Measurements from ENCODE around the gene CDKN3. TPM values are rescaled to one million over a fixed set of nuclear protein-coding genes. Genes with fewer than 3 reads are reported as not detected.

The CDKN3 gene
- total RNA-seq, 1 donor from 2014 or later: 2.4 TPM

- Mint-ChIP-seq H3K4me1 (ENCODE audit: low read depth, unreplicated experiment) (no peaks in the 10 kb centered on the region), H3K36me3 (ENCODE audit: low read depth, unreplicated experiment) (peaks cover 8% of the 10 kb centered on the region), H3K27ac (ENCODE audit: unreplicated experiment) (no peak overlapping the region), H3K4me3 (ENCODE audit: unreplicated experiment) (no peak overlapping the region), H3K27me3 (ENCODE audit: low read depth, unreplicated experiment) (no peaks in the 10 kb centered on the region), H3K9me3 (ENCODE audit: unreplicated experiment) (no peaks in the 10 kb centered on the region)
- Histone ChIP-seq H3K9ac (ENCODE audit: low read length) (no peak overlapping the region), H3K4me3 (ENCODE audit: insufficient read depth, low read depth, low read length) (no peak overlapping the region), H3K79me2 (ENCODE audit: insufficient read depth, low read length) (peaks cover 10% of the 10 kb centered on the region), H3K36me3 (ENCODE audit: insufficient read depth, low read length) (peaks cover 41% of the 10 kb centered on the region), H3K4me1 (ENCODE audit: insufficient read depth, low read length) (no peaks in the 10 kb centered on the region), H3K9me3 (ENCODE audit: insufficient read depth, low read depth, low read length) (no peaks in the 10 kb centered on the region), H3K27me3 (ENCODE audit: insufficient read depth, low read length) (no peaks in the 10 kb centered on the region), H4K20me1 (ENCODE audit: insufficient read depth, low read length) (peaks cover 17% of the 10 kb centered on the region), H2AFZ (ENCODE audit: low read depth, low read length) (no peak overlapping the region), H3K4me2 (ENCODE audit: low read length) (no peak overlapping the region), H3K27ac (ENCODE audit: low read depth, low read length) (no peak overlapping the region)
- no peak for TF ChIP-seq CTCF (IDR thresholded peaks at IDR 0.05; ENCODE audit: insufficient read depth, low read depth, low read length)
- TF ChIP-seq EZH2 (IDR thresholded peaks at IDR 0.05; ENCODE audit: insufficient read depth, low read length): no peak
- FAIRE-seq: no peak
- DNase-seq (ENCODE audit: low read depth): no peak
Observed at GRCh38 chr14:54425537-54426274, 28.9 kb downstream of the CDKN3 start.

GRCh38 chr14:54427871-54428270 is 31.1 kb downstream of the CDKN3 start:
- Histone ChIP-seq H3K27me3 (ENCODE audit: insufficient read depth, low read length) (no peaks in the 10 kb centered on the region), H3K4me1 (ENCODE audit: insufficient read depth, low read length) (no peaks in the 10 kb centered on the region), H3K9ac (ENCODE audit: low read length) (no peak overlapping the region), H4K20me1 (ENCODE audit: insufficient read depth, low read length) (peaks cover 27% of the 10 kb centered on the region), H3K27ac (ENCODE audit: low read depth, low read length) (no peak overlapping the region), H3K36me3 (ENCODE audit: insufficient read depth, low read length) (peaks cover 41% of the 10 kb centered on the region), H3K4me2 (ENCODE audit: low read length) (no peak overlapping the region), H2AFZ (ENCODE audit: low read depth, low read length) (no peak overlapping the region), H3K79me2 (ENCODE audit: insufficient read depth, low read length) (peaks cover 31% of the 10 kb centered on the region), H3K4me3 (ENCODE audit: insufficient read depth, low read depth, low read length) (no peak overlapping the region), H3K9me3 (ENCODE audit: insufficient read depth, low read depth, low read length) (no peaks in the 10 kb centered on the region)
- Mint-ChIP-seq H3K4me3 (ENCODE audit: unreplicated experiment) (no peak overlapping the region), H3K27ac (ENCODE audit: unreplicated experiment) (no peak overlapping the region), H3K27me3 (ENCODE audit: low read depth, unreplicated experiment) (no peaks in the 10 kb centered on the region), H3K36me3 (ENCODE audit: low read depth, unreplicated experiment) (peaks cover 9% of the 10 kb centered on the region), H3K9me3 (ENCODE audit: unreplicated experiment) (no peaks in the 10 kb centered on the region), H3K4me1 (ENCODE audit: low read depth, unreplicated experiment) (no peaks in the 10 kb centered on the region)
- FAIRE-seq (no peak), DNase-seq (ENCODE audit: low read depth) (no peak)
- no peak for TF ChIP-seq EZH2 (IDR thresholded peaks at IDR 0.05; ENCODE audit: insufficient read depth, low read length)

GRCh38 chr14:54428527-54428926 is 31.7 kb downstream of the CDKN3 start:
- FAIRE-seq (no peak), DNase-seq (ENCODE audit: low read depth) (no peak)
- Histone ChIP-seq H3K79me2 (ENCODE audit: insufficient read depth, low read length) (peaks cover 38% of the 10 kb centered on the region), H2AFZ (ENCODE audit: low read depth, low read length) (no peak overlapping the region), H3K27ac (ENCODE audit: low read depth, low read length) (no peak overlapping the region), H3K36me3 (ENCODE audit: insufficient read depth, low read length) (peaks cover 41% of the 10 kb centered on the region), H3K4me1 (ENCODE audit: insufficient read depth, low read length) (no peaks in the 10 kb centered on the region), H3K4me3 (ENCODE audit: insufficient read depth, low read depth, low read length) (no peak overlapping the region), H3K4me2 (ENCODE audit: low read length) (no peak overlapping the region), H4K20me1 (ENCODE audit: insufficient read depth, low read length) (peaks cover 34% of the 10 kb centered on the region), H3K9me3 (ENCODE audit: insufficient read depth, low read depth, low read length) (no peaks in the 10 kb centered on the region), H3K27me3 (ENCODE audit: insufficient read depth, low read length) (no peaks in the 10 kb centered on the region), H3K9ac (ENCODE audit: low read length) (no peak overlapping the region)
- H3K27ac Mint-ChIP-seq (ENCODE audit: unreplicated experiment): no peak overlapping the region
- no peak overlapping the region for H3K4me3 Mint-ChIP-seq (ENCODE audit: unreplicated experiment)
- no peak for TF ChIP-seq CTCF (IDR thresholded peaks at IDR 0.05; ENCODE audit: insufficient read depth, low read depth, low read length)
- no peak for TF ChIP-seq EZH2 (IDR thresholded peaks at IDR 0.05; ENCODE audit: insufficient read depth, low read length)
- H3K9me3 Mint-ChIP-seq (ENCODE audit: unreplicated experiment): no peaks in the 10 kb centered on the region
- H3K36me3 Mint-ChIP-seq (ENCODE audit: low read depth, unreplicated experiment): peaks cover 9% of the 10 kb centered on the region
- H3K27me3 Mint-ChIP-seq (ENCODE audit: low read depth, unreplicated experiment): no peaks in the 10 kb centered on the region
- H3K4me1 Mint-ChIP-seq (ENCODE audit: low read depth, unreplicated experiment): peaks cover 3% of the 10 kb centered on the region
